HEK293T (cell line): Measurements from ENCODE around the gene TCP11.

Experiments used
- ARNT ChIP-seq: fragments of 450-650 bp; IDR thresholded peaks from 2 replicates; pipeline ENCODE4 v1.6.1; 2017; ENCODE audit warnings: mild to moderate bottlenecking
- BHLHE40 ChIP-seq: fragments of 450-650 bp; IDR thresholded peaks from 2 replicates; pipeline ENCODE4 v1.6.1; 2016; ENCODE audit warnings: mild to moderate bottlenecking, moderate library complexity, borderline replicate concordance
- ELF4 ChIP-seq: fragments of 450-650 bp; IDR thresholded peaks from 2 replicates; pipeline ENCODE4 v1.6.1; 2017; ENCODE audit warnings: antibody characterized with exemption
- FOXA1 ChIP-seq: fragments of 450-650 bp; IDR thresholded peaks from 2 replicates; pipeline ENCODE4 v1.6.1; 2016; ENCODE audit warnings: mild to moderate bottlenecking
- FOXM1 ChIP-seq: fragments of 450-650 bp; IDR thresholded peaks from 2 replicates; pipeline ENCODE4 v1.6.1; 2017; ENCODE audit warnings: mild to moderate bottlenecking, borderline replicate concordance
- HDGF ChIP-seq: fragments of 450-650 bp; IDR thresholded peaks from 2 replicates; pipeline ENCODE4 v1.6.1; 2017; ENCODE audit warnings: antibody characterized with exemption, borderline replicate concordance
- L3MBTL2 ChIP-seq: fragments of 450-650 bp; conservative IDR thresholded peaks from 2 replicates; pipeline ENCODE4 v1.6.1; 2016; ENCODE audit warnings: mild to moderate bottlenecking
- NFRKB ChIP-seq: fragments of 450-650 bp; IDR thresholded peaks from 2 replicates; pipeline ENCODE4 v1.6.1; 2016; ENCODE audit warnings: mild to moderate bottlenecking, moderate library complexity
- SP1 ChIP-seq: fragments of 450-650 bp; IDR thresholded peaks from 2 replicates; pipeline ENCODE4 v1.6.1; 2017
- SUZ12 ChIP-seq: fragments of 450-650 bp; IDR thresholded peaks from 2 replicates; pipeline ENCODE4 v1.6.1; 2016; ENCODE audit warnings: mild to moderate bottlenecking
- TARDBP ChIP-seq: fragments of 450-650 bp; IDR thresholded peaks from 2 replicates; pipeline ENCODE4 v1.6.1; 2016
- ZNF384 ChIP-seq: fragments of 450-650 bp; IDR thresholded peaks from 2 replicates; pipeline ENCODE4 v1.6.1; 2016

GRCh38 chr6:35184580-35185301 is 43.6 kb upstream of the TCP11 start:
- TF ChIP-seq FOXA1 (no peak), L3MBTL2 (no peak), NFRKB (no peak), ZNF384 (no peak), FOXM1 (no peak), SP1 (no peak), SUZ12 (no peak), ARNT (no peak), TARDBP (no peak), BHLHE40 (no peak), HDGF (no peak), ELF4 (no peak)
